Measurements from ENCODE around the gene DOCK1. TPM values are rescaled to one million over a fixed set of nuclear protein-coding genes. Genes with fewer than 3 reads are reported as not detected.

The DOCK1 gene
- total RNA-seq, 2 donors from 2014 or later, result 0.34 to 0.67 TPM

DNA sequence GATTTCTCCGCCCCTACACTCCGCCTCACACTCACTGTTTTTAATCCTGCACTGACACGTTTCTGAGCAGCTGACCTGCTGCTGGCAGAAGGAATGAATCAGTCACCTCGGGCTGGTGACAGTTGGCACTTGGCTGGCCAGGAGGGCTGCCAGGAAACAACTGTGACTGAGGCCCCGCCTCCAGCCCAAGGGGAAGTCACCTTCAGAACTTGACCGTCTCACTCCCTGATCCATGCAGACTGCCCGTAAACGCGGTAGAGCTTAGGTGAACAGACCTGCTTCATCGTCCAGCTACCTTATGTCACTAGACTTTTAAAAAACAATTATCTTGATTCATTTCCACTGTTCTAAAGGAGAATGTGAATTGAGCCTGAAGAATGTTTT is 107.5 kb downstream of the DOCK1 start:
- Mint-ChIP-seq H3K27ac (no peak overlapping the region), H3K9me3 (peaks cover 3% of the 10 kb centered on the region)
- ATAC-seq (replicated peaks), result no peak

GRCh38 chr10:127013211-127013656 is 108.0 kb downstream of the DOCK1 start:
- Mint-ChIP-seq H3K4me3 (no peak overlapping the region), H3K4me1 (no peaks in the 10 kb centered on the region), H3K9me3 (peaks cover 3% of the 10 kb centered on the region), H3K27ac (no peak overlapping the region), H3K36me3 (ENCODE audit: low read depth) (no peaks in the 10 kb centered on the region), H3K27me3 (peaks cover 7% of the 10 kb centered on the region)
- ATAC-seq (replicated peaks), result no peak

More for the DNA sequence above, 107.5 kb downstream of the DOCK1 start:
- no peak overlapping the region for H3K4me3 Mint-ChIP-seq
- peaks cover 7% of the 10 kb centered on the region for H3K27me3 Mint-ChIP-seq
- no peaks in the 10 kb centered on the region for H3K4me1 Mint-ChIP-seq
- H3K36me3 Mint-ChIP-seq (ENCODE audit: low read depth), result no peaks in the 10 kb centered on the region

DNA sequence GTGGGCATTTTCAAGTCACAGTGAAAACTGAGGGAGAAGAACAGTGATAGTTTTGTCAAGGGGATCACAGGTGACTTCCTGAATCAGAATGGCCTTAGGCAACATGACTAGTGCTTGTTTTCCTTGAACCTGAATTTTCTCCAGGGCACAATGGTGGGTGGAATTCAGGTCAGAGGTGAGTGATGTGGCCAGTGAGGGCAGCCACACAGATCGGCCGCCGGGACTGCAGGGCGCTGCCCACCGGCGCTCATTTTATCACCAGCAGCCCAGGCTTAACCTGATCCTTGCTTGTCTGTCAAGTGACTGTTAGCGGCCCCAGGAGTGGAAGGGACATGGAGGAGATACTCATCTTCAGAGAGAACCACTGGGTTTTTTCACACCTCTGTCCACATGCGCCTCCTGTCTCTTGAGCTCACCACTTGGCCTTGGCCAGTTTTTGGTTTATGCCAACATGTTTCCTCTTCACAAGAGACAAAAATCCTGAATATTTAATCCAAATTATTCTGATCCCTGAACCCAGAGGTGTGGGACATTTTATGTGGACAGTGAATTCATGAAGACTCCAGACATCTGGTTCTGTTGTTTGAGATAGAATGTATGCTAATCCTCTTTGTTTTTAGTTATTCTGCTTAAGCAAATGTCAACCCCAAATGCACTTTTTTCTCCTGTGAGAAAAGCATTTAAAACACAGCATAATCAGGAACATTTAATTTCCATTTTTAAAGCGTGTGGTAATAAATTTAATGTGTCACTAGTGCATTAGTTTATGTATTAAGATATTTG is 108.7 kb downstream of the DOCK1 start:
- Mint-ChIP-seq H3K27ac (no peak overlapping the region), H3K4me3 (no peak overlapping the region), H3K9me3 (peaks cover 3% of the 10 kb centered on the region), H3K36me3 (ENCODE audit: low read depth) (no peaks in the 10 kb centered on the region), H3K27me3 (peaks cover 7% of the 10 kb centered on the region), H3K4me1 (no peaks in the 10 kb centered on the region)
- ATAC-seq (replicated peaks), result no peak

- Mint-ChIP-seq H3K4me3 (no peak overlapping the region), H3K27ac (no peak overlapping the region), H3K27me3 (peaks cover 7% of the 10 kb centered on the region), H3K4me1 (no peaks in the 10 kb centered on the region), H3K36me3 (ENCODE audit: low read depth) (no peaks in the 10 kb centered on the region), H3K9me3 (peaks cover 3% of the 10 kb centered on the region)
- ATAC-seq (replicated peaks), result no peak
These were observed 109.4 kb downstream of the DOCK1 start for GRCh38 chr10:127014671-127015070.

DNA sequence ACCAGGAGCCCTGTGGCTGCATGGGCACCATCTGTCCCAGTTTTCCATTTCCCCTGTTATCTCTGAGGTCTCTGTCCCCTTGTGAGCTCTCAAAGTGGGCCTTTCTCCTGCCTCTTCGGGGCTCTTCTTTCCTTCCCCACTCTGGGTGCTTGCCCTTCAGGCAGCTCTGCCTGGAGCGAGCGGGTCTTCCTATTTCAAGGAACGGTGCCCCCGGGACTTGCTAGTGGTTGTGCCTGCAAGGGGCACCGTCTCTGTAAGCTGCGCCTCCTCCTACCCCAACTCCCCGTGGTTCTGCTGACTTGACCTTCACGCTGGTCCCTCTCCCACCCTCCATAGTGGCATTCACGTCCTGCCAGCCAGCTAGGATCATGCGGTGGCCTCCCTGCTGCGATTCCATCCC is 110.1 kb downstream of the DOCK1 start:
- Mint-ChIP-seq H3K27ac (no peak overlapping the region), H3K36me3 (ENCODE audit: low read depth) (no peaks in the 10 kb centered on the region), H3K9me3 (peaks cover 3% of the 10 kb centered on the region), H3K27me3 (peaks cover 7% of the 10 kb centered on the region), H3K4me3 (no peak overlapping the region), H3K4me1 (no peaks in the 10 kb centered on the region)
- ATAC-seq (replicated peaks), result no peak

DNA sequence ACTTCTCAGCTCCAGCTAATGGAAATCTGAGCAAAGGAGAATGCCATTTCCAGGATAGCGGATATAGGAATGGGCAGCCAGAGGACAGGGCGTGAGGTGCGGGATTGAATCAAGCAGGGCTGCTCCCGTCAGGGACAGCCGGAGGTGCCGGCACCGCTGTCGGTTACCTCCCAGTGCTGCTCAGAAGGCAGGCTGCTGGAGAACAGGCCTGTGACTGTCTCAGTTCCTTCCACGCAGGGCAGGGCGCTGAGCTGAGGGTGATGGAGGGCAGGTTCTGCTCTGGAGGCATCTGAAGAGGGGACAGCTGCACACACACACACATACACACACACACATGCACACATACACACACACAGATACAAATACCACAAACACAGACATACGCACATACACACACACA is 111.1 kb downstream of the DOCK1 start:
- Mint-ChIP-seq H3K27ac (no peak overlapping the region), H3K4me1 (no peaks in the 10 kb centered on the region), H3K27me3 (peaks cover 4% of the 10 kb centered on the region), H3K4me3 (no peak overlapping the region), H3K9me3 (peaks cover 3% of the 10 kb centered on the region), H3K36me3 (ENCODE audit: low read depth) (no peaks in the 10 kb centered on the region)
- ATAC-seq (replicated peaks), result no peak

- no peaks in the 10 kb centered on the region for H3K36me3 Mint-ChIP-seq (ENCODE audit: low read depth)
- H3K4me1 Mint-ChIP-seq, result no peaks in the 10 kb centered on the region
- no peak for ATAC-seq (replicated peaks)
- no peak overlapping the region for H3K27ac Mint-ChIP-seq
- H3K9me3 Mint-ChIP-seq, result no peaks in the 10 kb centered on the region
- H3K27me3 Mint-ChIP-seq, result no peaks in the 10 kb centered on the region
- no peak overlapping the region for H3K4me3 Mint-ChIP-seq
These were observed 112.5 kb downstream of the DOCK1 start for GRCh38 chr10:127017541-127018297.

DNA sequence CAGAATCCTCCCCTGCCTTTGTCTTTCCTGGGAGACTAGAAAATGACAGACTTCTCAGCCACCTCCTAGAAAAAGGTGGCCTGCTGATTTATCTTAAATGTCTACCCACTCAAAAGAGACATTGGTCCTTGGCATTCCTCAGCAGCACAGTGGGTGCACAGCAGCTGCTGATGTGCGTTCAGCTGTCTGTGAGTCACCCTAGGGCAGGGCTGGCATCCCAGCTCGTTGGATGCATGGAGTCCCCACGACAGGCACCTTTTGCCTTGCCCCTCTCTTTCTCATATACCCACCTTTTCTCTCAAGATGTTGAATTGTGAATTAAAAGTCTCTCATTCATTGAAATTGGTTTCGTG is 113.0 kb downstream of the DOCK1 start:
- H3K27ac Mint-ChIP-seq, result no peak overlapping the region
- H3K27me3 Mint-ChIP-seq, result no peaks in the 10 kb centered on the region
- no peaks in the 10 kb centered on the region for H3K9me3 Mint-ChIP-seq
- H3K36me3 Mint-ChIP-seq (ENCODE audit: low read depth), result no peaks in the 10 kb centered on the region
- ATAC-seq (replicated peaks), result no peak
- no peaks in the 10 kb centered on the region for H3K4me1 Mint-ChIP-seq
- H3K4me3 Mint-ChIP-seq, result no peak overlapping the region

- ATAC-seq (replicated peaks), result no peak
- no peaks in the 10 kb centered on the region for H3K27me3 Mint-ChIP-seq
- H3K36me3 Mint-ChIP-seq (ENCODE audit: low read depth), result no peaks in the 10 kb centered on the region
- no peaks in the 10 kb centered on the region for H3K4me1 Mint-ChIP-seq
- no peaks in the 10 kb centered on the region for H3K9me3 Mint-ChIP-seq
- no peak overlapping the region for H3K4me3 Mint-ChIP-seq
- H3K27ac Mint-ChIP-seq, result no peak overlapping the region
These were observed 113.5 kb downstream of the DOCK1 start for GRCh38 chr10:127018766-127019165.

GRCh38 chr10:127020260-127020659 is 115.0 kb downstream of the DOCK1 start:
- H3K27ac Mint-ChIP-seq, result no peak overlapping the region
- no peak overlapping the region for H3K4me3 Mint-ChIP-seq
- no peaks in the 10 kb centered on the region for H3K4me1 Mint-ChIP-seq
- ATAC-seq (replicated peaks), result no peak
- no peaks in the 10 kb centered on the region for H3K27me3 Mint-ChIP-seq
- no peaks in the 10 kb centered on the region for H3K36me3 Mint-ChIP-seq (ENCODE audit: low read depth)
- peaks cover 3% of the 10 kb centered on the region for H3K9me3 Mint-ChIP-seq

DNA sequence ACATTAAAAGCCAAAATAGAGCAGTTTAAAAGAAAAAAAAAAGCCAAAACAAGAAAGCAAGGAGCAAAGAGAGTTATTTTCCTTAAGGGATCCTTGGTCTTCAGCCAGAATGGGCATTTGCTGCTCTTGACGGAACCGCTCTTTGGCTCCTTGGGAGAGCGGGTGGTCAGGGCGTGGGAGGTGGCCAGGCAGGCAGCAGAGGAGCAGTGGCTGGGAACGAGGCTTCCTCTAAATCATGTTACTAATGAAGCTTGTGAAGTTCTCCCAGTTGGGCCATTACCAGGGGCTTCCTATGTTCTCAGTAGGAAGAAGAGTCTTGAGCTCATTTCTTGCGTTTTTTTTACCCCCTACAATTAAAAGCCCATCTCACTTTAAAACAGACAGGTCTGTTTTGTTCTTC is 116.6 kb downstream of the DOCK1 start:
- ATAC-seq (replicated peaks), result no peak
- H3K9me3 Mint-ChIP-seq, result peaks cover 3% of the 10 kb centered on the region
- no peaks in the 10 kb centered on the region for H3K27me3 Mint-ChIP-seq
- H3K27ac Mint-ChIP-seq, result no peak overlapping the region
- no peaks in the 10 kb centered on the region for H3K4me1 Mint-ChIP-seq
- H3K36me3 Mint-ChIP-seq (ENCODE audit: low read depth), result no peaks in the 10 kb centered on the region
- no peak overlapping the region for H3K4me3 Mint-ChIP-seq

DNA sequence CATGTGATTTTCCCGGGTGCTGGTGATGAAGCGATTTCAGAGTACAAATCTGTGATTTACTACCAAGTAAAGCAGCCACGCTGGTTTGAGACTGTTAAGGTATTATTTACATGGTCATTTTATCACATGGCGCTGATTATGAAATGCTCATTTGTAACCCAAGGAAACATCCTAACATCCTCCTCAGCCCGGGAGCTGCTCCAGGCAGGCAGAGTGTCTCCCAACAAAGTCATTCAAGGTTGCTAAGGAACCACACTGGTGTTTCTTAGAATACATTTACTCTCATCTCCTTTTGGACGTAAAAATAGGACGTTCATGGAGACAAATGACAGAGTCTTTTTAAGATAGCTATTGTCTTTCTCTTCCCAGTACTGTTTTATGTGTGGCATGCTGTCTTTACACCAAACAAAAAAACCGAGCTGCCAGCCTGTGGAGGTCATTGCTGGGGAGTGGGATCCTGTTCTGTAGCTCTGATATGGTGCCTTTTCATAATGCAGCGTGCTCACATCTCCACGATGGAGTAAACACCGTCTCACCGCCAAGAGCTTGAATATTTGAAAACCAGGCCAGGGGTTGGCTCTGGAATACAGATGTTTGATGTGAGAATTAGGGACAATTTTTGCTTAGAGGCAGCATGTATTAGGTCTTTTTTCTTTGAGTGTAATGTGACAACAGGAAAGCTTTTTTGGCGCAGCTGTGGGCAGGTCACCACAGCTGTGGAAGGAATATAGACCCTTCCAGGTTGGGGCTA is 119.6 kb downstream of the DOCK1 start:
- H3K4me1 Mint-ChIP-seq, result no peaks in the 10 kb centered on the region
- no peak overlapping the region for H3K4me3 Mint-ChIP-seq
- H3K27ac Mint-ChIP-seq, result no peak overlapping the region
- peaks cover 3% of the 10 kb centered on the region for H3K9me3 Mint-ChIP-seq
- no peaks in the 10 kb centered on the region for H3K36me3 Mint-ChIP-seq (ENCODE audit: low read depth)
- ATAC-seq (replicated peaks), result no peak
- no peaks in the 10 kb centered on the region for H3K27me3 Mint-ChIP-seq

- H3K4me3 Mint-ChIP-seq, result no peak overlapping the region
- no peaks in the 10 kb centered on the region for H3K36me3 Mint-ChIP-seq (ENCODE audit: low read depth)
- no peaks in the 10 kb centered on the region for H3K27me3 Mint-ChIP-seq
- no peak overlapping the region for H3K27ac Mint-ChIP-seq
- no peaks in the 10 kb centered on the region for H3K4me1 Mint-ChIP-seq
- ATAC-seq (replicated peaks), result no peak
- H3K9me3 Mint-ChIP-seq, result peaks cover 3% of the 10 kb centered on the region
These were observed 122.6 kb downstream of the DOCK1 start for GRCh38 chr10:127027786-127028185.

DNA sequence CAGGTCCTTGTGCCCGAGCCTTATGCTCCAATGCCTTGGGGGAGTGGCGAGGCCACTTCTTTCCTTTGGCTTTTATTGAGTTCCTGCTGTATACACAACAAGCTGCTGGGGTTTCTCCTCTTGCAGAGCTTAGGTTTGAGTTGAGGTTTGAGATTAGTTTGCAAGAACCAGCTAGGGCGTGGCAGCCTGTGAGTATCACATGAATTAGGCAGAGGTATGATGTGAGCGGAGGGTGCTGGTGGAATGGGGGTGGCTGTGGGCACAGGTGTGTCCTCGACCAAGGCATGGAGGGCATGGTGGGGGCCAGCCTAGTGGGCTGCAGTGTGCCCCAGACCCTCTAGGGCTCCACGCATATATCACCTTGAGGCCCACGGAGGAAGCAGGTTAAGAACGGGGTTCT is 123.3 kb downstream of the DOCK1 start:
- H3K9me3 Mint-ChIP-seq, result peaks cover 3% of the 10 kb centered on the region

DNA sequence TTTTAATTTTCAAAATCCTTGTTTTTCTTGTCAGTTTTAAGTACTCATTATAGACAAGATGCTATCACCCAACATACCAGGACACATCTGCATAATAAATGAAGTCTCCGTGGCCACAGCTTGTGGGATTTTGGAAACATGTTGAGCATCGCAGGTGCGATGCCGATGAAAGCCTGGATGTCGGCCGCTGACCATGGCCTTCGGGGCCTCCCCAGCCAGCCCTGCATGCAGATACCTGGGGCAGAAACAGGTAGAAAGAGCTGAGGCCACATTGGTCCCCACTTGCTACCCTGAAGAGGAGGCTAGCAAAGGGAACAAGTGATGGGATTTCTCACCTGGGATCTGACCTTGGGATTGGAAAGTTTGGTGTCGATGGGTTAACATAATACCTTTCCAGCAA is 123.8 kb downstream of the DOCK1 start:
- ATAC-seq (replicated peaks), result no peak
- H3K9me3 Mint-ChIP-seq, result peaks cover 3% of the 10 kb centered on the region
- no peaks in the 10 kb centered on the region for H3K4me1 Mint-ChIP-seq
- H3K27me3 Mint-ChIP-seq, result no peaks in the 10 kb centered on the region
- H3K4me3 Mint-ChIP-seq, result no peak overlapping the region
- no peak overlapping the region for H3K27ac Mint-ChIP-seq
- H3K36me3 Mint-ChIP-seq (ENCODE audit: low read depth), result no peaks in the 10 kb centered on the region

More for the DNA sequence above, 123.3 kb downstream of the DOCK1 start:
- ATAC-seq (replicated peaks), result no peak
- Mint-ChIP-seq H3K4me3 (no peak overlapping the region), H3K27ac (no peak overlapping the region), H3K4me1 (no peaks in the 10 kb centered on the region), H3K27me3 (no peaks in the 10 kb centered on the region), H3K36me3 (ENCODE audit: low read depth) (no peaks in the 10 kb centered on the region)
